ENCODE data around the gene AFMID. TPM values are rescaled to one million over a fixed set of nuclear protein-coding genes. Genes with fewer than 3 reads are reported as not detected.

The AFMID gene
- total RNA-seq, 1 experiment from 2014 or later, result 45.1 TPM

Other genes with a start within 250 kb of the AFMID start
- gene TNRC6C, start 228.7 kb upstream of the AFMID start, total RNA-seq (2021), result 39.9 to 52.3 TPM (median 41.8 TPM) in 3 replicates
- gene TMC6, start 58.6 kb upstream of the AFMID start, total RNA-seq (2021), result 90.9 to 120 TPM (median 93.2 TPM) in 3 replicates
- 2.9 to 3.7 TPM (median 3.1 TPM) in 3 replicates for gene TMC8, start 56.6 kb upstream of the AFMID start, total RNA-seq (2021)
- gene C17orf99, start 41.0 kb upstream of the AFMID start, total RNA-seq (2021), result not detected in 3 replicates
- gene SYNGR2, start 18.8 kb upstream of the AFMID start, total RNA-seq (2021), result 47.7 to 50.3 TPM (median 50.2 TPM) in 3 replicates
- gene TK1, start 310 bp upstream of the AFMID start, total RNA-seq (2021), result 72.5 to 84.1 TPM (median 82.6 TPM) in 3 replicates
- 115 to 117 TPM (median 117 TPM) in 3 replicates for gene BIRC5, start 26.9 kb downstream of the AFMID start, total RNA-seq (2021)
- gene TMEM235, start 44.3 kb downstream of the AFMID start, total RNA-seq (2021), result 0.24 to 0.41 TPM (median 0.27 TPM) in 3 replicates
- 23.8 to 24.6 TPM (median 24.2 TPM) in 3 replicates for gene SOCS3, start 172.7 kb downstream of the AFMID start, total RNA-seq (2021)
- gene PGS1, start 191.3 kb downstream of the AFMID start, total RNA-seq (2021), result 45.4 to 51.4 TPM (median 47.0 TPM) in 3 replicates